B cell (primary cell): ENCODE data around the gene CDK10. TPM values are rescaled to one million over a fixed set of nuclear protein-coding genes. Genes with fewer than 3 reads are reported as not detected.

Experiments
- ATAC-seq: fragments of 200-7000 bp; cut with Tn5 transposase; one replicate; pipeline ENCODE4 v1.10.0; 2021; ENCODE audit warnings: low read depth, mild to moderate bottlenecking, moderate number of reproducible peaks, moderate library complexity
- CTCF ChIA-PET: fragments of 350-600 bp; sonication (Branson Sonifier 250); formaldehyde crosslinking; loops from one replicate; lab custom pipeline; 2021; ENCODE audit warnings: antibody characterized with exemption, inconsistent platforms; lab: Charles Lee
- POLR2A ChIA-PET: fragments of 350-600 bp; sonication (Branson Sonifier 250); formaldehyde crosslinking; loops from one replicate; lab custom pipeline; 2021; ENCODE audit warnings: antibody characterized with exemption; lab: Charles Lee
- DNase-seq: peaks from one replicate; pipeline ENCODE4 v3.0.0; 2013
- H2AFZ ChIP-seq: 2 replicates; pipeline ENCODE4 v1.6.1; 2012; ENCODE audit warnings: mild to moderate bottlenecking, low read depth, low read length; ENCODE audit not compliant: insufficient read depth, poor library complexity, severe bottlenecking
- H3K27ac ChIP-seq, 2 donors: 1 replicate in 1 of 2; 2 replicates in 1 of 2; pipeline ENCODE4 v1.5.1; 2012 to 2013; ENCODE audit warnings: low read length in 2 of 2, mild to moderate bottlenecking in 2 of 2, moderate library complexity in 1 of 2
- H3K27me3 ChIP-seq, 4 experiments: fragments of 200-600 bp in 1 of 4; sonication (generic) in 1 of 4; replicated peaks in 1 of 4; 1 replicate in 2 of 4; 2 replicates in 2 of 4; pipeline versions ENCODE4 v1.6.1 to v1.7.0; 2013 to 2016; ENCODE audit warnings: low read length in 3 of 4, mild to moderate bottlenecking in 2 of 4, mixed read lengths in 1 of 4, moderate library complexity in 1 of 4; ENCODE audit not compliant: insufficient read depth in 4 of 4, control insufficient read depth in 3 of 4; ENCODE audit errors: control extremely low read depth in 1 of 4
- H3K36me3 ChIP-seq, 2 experiments: replicated peaks in 1 of 2; 1 replicate in 1 of 2; 2 replicates in 1 of 2; pipeline versions ENCODE4 v1.6.1 to v1.7.1; 2013; ENCODE audit warnings: low read length in 1 of 2; ENCODE audit not compliant: insufficient read depth in 2 of 2, control insufficient read depth in 1 of 2; ENCODE audit errors: control extremely low read depth in 1 of 2, extremely low read depth in 1 of 2
- H3K4me1 ChIP-seq, 2 donors: fragments of 200-600 bp in 1 of 2; sonication (generic) in 1 of 2; 1 replicate in 1 of 2; 2 replicates in 1 of 2; pipeline versions ENCODE4 v1.5.1 to v1.6.1; 2013 to 2017; ENCODE audit warnings: low read length in 2 of 2; ENCODE audit not compliant: control insufficient read depth in 2 of 2, insufficient read depth in 2 of 2
- H3K4me2 ChIP-seq: replicated peaks from 2 replicates; pipeline ENCODE3; 2012; ENCODE audit warnings: mild to moderate bottlenecking, low read depth, low read length; ENCODE audit not compliant: poor library complexity, severe bottlenecking
- H3K4me3 ChIP-seq, 5 experiments: fragments of 200-600 bp in 1 of 5; sonication (generic) in 1 of 5; 1 replicate in 3 of 5; 2 replicates in 2 of 5; pipeline versions ENCODE4 v1.5.1 to v1.7.0; 2011 to 2016; ENCODE audit warnings: low read length in 4 of 5, mild to moderate bottlenecking in 4 of 5, low read depth in 2 of 5, control low read depth in 1 of 5, moderate library complexity in 1 of 5; ENCODE audit not compliant: insufficient read depth in 1 of 5; ENCODE audit errors: control extremely low read depth in 1 of 5, extremely low read depth in 1 of 5
- H3K79me2 ChIP-seq: fragments of 200-600 bp; sonication (generic); one replicate; pipeline ENCODE4 v1.6.0; 2016; ENCODE audit warnings: low read length; ENCODE audit not compliant: control insufficient read depth, insufficient read depth
- H3K9ac ChIP-seq: fragments of 200-600 bp; sonication (generic); 2 replicates; pipeline ENCODE4 v1.6.1; 2017; ENCODE audit warnings: mild to moderate bottlenecking, low read length, moderate library complexity
- H3K9me3 ChIP-seq, 3 donors: one replicate each; pipeline versions ENCODE4 v1.6.1 to v1.7.1; 2013; ENCODE audit warnings: low read length in 2 of 3; ENCODE audit not compliant: control insufficient read depth in 2 of 3, insufficient read depth in 1 of 3; ENCODE audit errors: control extremely low read depth in 1 of 3
- H4K20me1 ChIP-seq: 2 replicates; pipeline ENCODE4 v1.6.0; 2012; ENCODE audit warnings: mild to moderate bottlenecking, low read length; ENCODE audit not compliant: insufficient read depth, control insufficient read depth, poor library complexity, severe bottlenecking
- H3K27ac Mint-ChIP-seq: one replicate; pipeline ENCODE4 v1.8.0; 2021; ENCODE audit warnings: mixed read lengths
- H3K27me3 Mint-ChIP-seq: one replicate; pipeline ENCODE4 v1.8.0; 2021; ENCODE audit warnings: mixed read lengths
- H3K4me1 Mint-ChIP-seq: one replicate; pipeline ENCODE4 v1.8.0; 2021; ENCODE audit warnings: mixed read lengths
- H3K4me3 Mint-ChIP-seq: one replicate; pipeline ENCODE4 v1.8.0; 2021; ENCODE audit warnings: mixed read lengths
- H3K9me3 Mint-ChIP-seq: one replicate; pipeline ENCODE4 v1.8.0; 2022; ENCODE audit warnings: mixed read lengths; ENCODE audit not compliant: insufficient read depth
- CTCF ChIP-seq: fragments of 200-600 bp; IDR thresholded peaks from one replicate; pipeline ENCODE4 v1.8.0; 2022; ENCODE audit warnings: antibody characterized with exemption, mild to moderate bottlenecking
- EZH2 ChIP-seq: IDR thresholded peaks from 2 replicates; pipeline ENCODE4 v1.6.1; 2012; ENCODE audit warnings: borderline replicate concordance, low read depth, mild to moderate bottlenecking, moderate library complexity, low read length; ENCODE audit not compliant: insufficient read depth, poor library complexity, severe bottlenecking
- WGBS: methylation state at CpG from one replicate; pipeline ENCODE4 v1.1.5; 2013; ENCODE audit warnings: missing lambda C conversion rate; ENCODE audit not compliant: insufficient coverage; 5-methylcytosine and 5-hydroxymethylcytosine counted together
- intact Hi-C: fragments of 100-400 bp; cut with micrococcal nuclease; formaldehyde crosslinking; loops from one replicate; pipeline ENCODE4 v1.10.0; 2022
- polyA plus RNA-seq: library from polyadenylated mRNA; depleted of rRNA; stranded (reverse); fragments of >200 nt; gene quantifications from 2 replicates; pipeline ENCODE4 v1.2.3, GENCODE V29; 2012
- total RNA-seq, 2 donors: library from RNA; stranded (reverse); fragments of 120-200 nt in 1 of 2; gene quantifications; 1 replicate in 1 of 2; 2 replicates in 1 of 2; pipeline versions ENCODE4 v1.2.3 to v1.2.4, GENCODE V29; 2013 to 2022

CDK10 gene
- total and polyA plus RNA-seq, 2 donors (not counting 1 experiment from before 2014, with no cell fraction given): 114 to 145 TPM

- H3K4me1 Mint-ChIP-seq: peaks cover 4% of the 10 kb centered on the region
- no peak overlapping the region for H3K27ac Mint-ChIP-seq
- intact Hi-C loops: no loop called here
- no peak overlapping the region for H3K4me3 Mint-ChIP-seq
- Histone ChIP-seq H3K4me1 (peaks cover 0 to 6% of the 10 kb centered on the region in 2 donors), H2AFZ (no peak overlapping the region), H3K9me3 (no peaks in the 10 kb centered on the region), H3K27ac (no peak overlapping the region), H3K36me3 (peaks cover 0 to 86% of the 10 kb centered on the region in 2 experiments), H3K4me2 (no peak overlapping the region), H3K27me3 (no peaks in the 10 kb centered on the region), H3K9ac (no peak overlapping the region), H3K79me2 (peaks cover 70% of the 10 kb centered on the region), H3K4me3 (no peak overlapping the region), H4K20me1 (peaks cover 92% of the 10 kb centered on the region)
- H3K27me3 Mint-ChIP-seq: no peaks in the 10 kb centered on the region
- no peak for ATAC-seq
- no peak for TF ChIP-seq EZH2
- DNase-seq: no peak
- H3K9me3 Mint-ChIP-seq: no peaks in the 10 kb centered on the region
- CTCF ChIA-PET: interaction anchor here (1.2 kb wide), 1 partner anchor 128 kb away, joined by 3 read pairs; no protein-coding TSS in a partner anchor
- POLR2A ChIA-PET: no interaction called here
- WGBS: 94% methylated on average over 21 of the region's 24 CpGs
Measured at GRCh38 chr16:89732142-89732917, 45.8 kb downstream of the CDK10 start.

- H3K27ac Mint-ChIP-seq: no peak overlapping the region
- CTCF ChIA-PET: interaction anchor here (1.2 kb wide), 1 partner anchor 128 kb away, joined by 3 read pairs; no protein-coding TSS in a partner anchor
Measured at GRCh38 chr16:89732918-89733242, 46.4 kb downstream of the CDK10 start.

More at GRCh38 chr16:89732918-89733242, 46.4 kb downstream of the CDK10 start:
- no peaks in the 10 kb centered on the region for H3K9me3 Mint-ChIP-seq
- no peaks in the 10 kb centered on the region for H3K9me3 ChIP-seq
- POLR2A ChIA-PET: no interaction called here
- H3K4me1 ChIP-seq: peaks cover 0 to 6% of the 10 kb centered on the region in 2 donors
- no peaks in the 10 kb centered on the region for H3K27me3 Mint-ChIP-seq
- H3K4me3 ChIP-seq: no peak overlapping the region
- ATAC-seq: no peak
- no peak for DNase-seq
- 93% methylated on average over 9 of the region's 9 CpGs for WGBS
- peaks cover 65% of the 10 kb centered on the region for H3K79me2 ChIP-seq
- H2AFZ ChIP-seq: no peak overlapping the region
- H3K9ac ChIP-seq: no peak overlapping the region
- peaks cover 92% of the 10 kb centered on the region for H4K20me1 ChIP-seq
- H3K27me3 ChIP-seq: no peaks in the 10 kb centered on the region
- H3K36me3 ChIP-seq: peaks cover 0 to 86% of the 10 kb centered on the region in 2 experiments
- no peak overlapping the region for H3K4me3 Mint-ChIP-seq
- TF ChIP-seq CTCF: no peak
- TF ChIP-seq EZH2: no peak
- H3K4me1 Mint-ChIP-seq: peaks cover 5% of the 10 kb centered on the region
- intact Hi-C loops: no loop called here
- no peak overlapping the region for H3K4me2 ChIP-seq
- no peak overlapping the region for H3K27ac ChIP-seq
